Subcutaneous abdominal adipose tissue (tissue), 5 donors: ENCODE results near the gene CACNA2D3.

Experiments
- H3K27ac ChIP-seq: one replicate; pipeline ENCODE4 v1.7.0; 2013; ENCODE audit warnings: low read depth, mild to moderate bottlenecking, inconsistent platforms, low read length, moderate library complexity
- H3K27me3 ChIP-seq, 5 donors: one replicate each; pipeline ENCODE4 v1.7.0; 2013; ENCODE audit warnings: low read length in 5 of 5, inconsistent platforms in 1 of 5; ENCODE audit not compliant: control insufficient read depth in 5 of 5, insufficient read depth in 4 of 5
- H3K36me3 ChIP-seq, 5 donors: one replicate each; pipeline ENCODE4 v1.7.0; 2013; ENCODE audit warnings: low read length in 5 of 5; ENCODE audit not compliant: control insufficient read depth in 5 of 5, insufficient read depth in 5 of 5
- H3K4me1 ChIP-seq, 5 donors: one replicate each; pipeline ENCODE4 v1.7.0; 2013; ENCODE audit warnings: low read length in 5 of 5, mild to moderate bottlenecking in 3 of 5, moderate library complexity in 1 of 5; ENCODE audit not compliant: control insufficient read depth in 5 of 5, insufficient read depth in 5 of 5
- H3K4me3 ChIP-seq, 5 donors: one replicate each; pipeline ENCODE4 v1.7.0; 2013; ENCODE audit warnings: low read length in 5 of 5, low read depth in 1 of 5
- H3K9ac ChIP-seq, 5 donors: one replicate each; pipeline ENCODE4 v1.7.0; 2013; ENCODE audit warnings: low read length in 5 of 5, mild to moderate bottlenecking in 4 of 5, moderate library complexity in 3 of 5
- H3K9me3 ChIP-seq, 5 donors: one replicate each; pipeline ENCODE4 v1.7.0; 2013; ENCODE audit warnings: low read length in 5 of 5; ENCODE audit not compliant: control insufficient read depth in 5 of 5
- donor health status: healthy.
- donor health status: healthy.
- donor health status: healthy.
- donor health status: healthy.
- donor health status: healthy.

Gene CACNA2D3

DNA sequence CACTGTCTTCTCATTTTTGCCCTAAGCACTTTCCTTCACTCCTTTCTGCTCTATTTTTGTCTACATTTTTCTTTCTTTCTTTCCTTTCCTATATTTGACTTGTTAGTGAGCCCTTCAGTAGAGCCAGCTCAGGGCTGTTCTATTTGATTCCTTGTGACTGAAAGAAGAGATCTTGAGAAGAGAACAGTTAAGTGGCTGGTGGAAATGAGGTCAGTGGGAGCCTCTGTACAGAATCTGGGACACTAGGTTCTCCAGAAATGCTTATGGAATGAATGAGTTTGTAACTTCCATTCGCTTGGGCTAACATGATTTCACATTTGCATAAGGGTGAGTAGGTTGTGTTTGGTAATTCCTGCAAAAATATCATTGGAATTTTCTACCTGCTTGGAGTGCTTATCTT is 45.6 kb downstream of the CACNA2D3 start:
- no peak overlapping the region for H3K27ac ChIP-seq
- H3K4me3 ChIP-seq, result no peak overlapping the region
- H3K36me3 ChIP-seq, result no peaks in the 10 kb centered on the region
- H3K27me3 ChIP-seq, result peaks cover 0 to 6% (median 0%) of the 10 kb centered on the region in 5 donors
- H3K9ac ChIP-seq, result no peak overlapping the region
- H3K4me1 ChIP-seq, result no peaks in the 10 kb centered on the region
- no peaks in the 10 kb centered on the region for H3K9me3 ChIP-seq

DNA sequence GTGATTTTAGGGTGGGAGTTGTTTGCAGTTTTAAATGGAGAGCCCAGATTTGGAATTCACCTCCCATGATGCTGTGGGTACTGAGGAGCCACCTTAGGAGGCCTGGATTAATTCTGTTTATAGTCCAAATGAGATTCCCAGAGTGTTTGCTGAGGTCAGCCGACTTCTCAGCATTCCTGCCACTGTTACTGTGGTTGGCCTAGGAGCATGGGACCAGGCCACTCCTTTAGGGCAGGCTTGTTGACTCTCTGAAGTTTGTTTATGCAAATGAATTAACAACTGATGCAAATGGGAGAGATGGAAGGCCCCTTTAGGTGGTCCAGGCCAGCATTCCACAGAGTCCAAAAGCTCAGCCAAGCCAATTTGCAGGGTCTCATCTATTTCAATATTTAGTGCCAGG is 46.1 kb downstream of the CACNA2D3 start:
- no peaks in the 10 kb centered on the region for H3K36me3 ChIP-seq
- no peak overlapping the region for H3K27ac ChIP-seq
- H3K4me1 ChIP-seq, result no peaks in the 10 kb centered on the region
- H3K9ac ChIP-seq, result no peak overlapping the region
- no peak overlapping the region for H3K4me3 ChIP-seq
- no peaks in the 10 kb centered on the region for H3K9me3 ChIP-seq
- peaks cover 0 to 2% (median 0%) of the 10 kb centered on the region in 5 donors for H3K27me3 ChIP-seq

DNA sequence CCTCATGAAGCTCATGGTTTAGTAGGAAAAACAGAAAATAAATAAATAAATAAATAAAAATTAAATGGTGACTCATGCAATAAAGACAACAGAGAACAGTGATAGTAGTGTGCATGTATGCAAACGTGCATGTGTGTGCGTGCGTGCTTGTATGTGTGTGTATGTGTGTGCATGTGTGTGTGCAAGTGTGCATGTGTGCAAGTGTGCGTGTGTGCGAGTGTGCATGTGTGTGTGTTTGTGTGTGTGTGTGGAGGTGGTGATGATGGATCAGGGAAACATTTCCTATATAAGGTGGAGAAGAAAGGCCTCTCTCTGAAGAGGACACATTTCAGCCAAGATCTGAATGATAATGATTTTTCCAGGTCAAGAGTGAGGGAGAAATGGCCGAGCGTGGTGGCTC is 47.2 kb downstream of the CACNA2D3 start:
- Histone ChIP-seq H3K36me3 (no peaks in the 10 kb centered on the region), H3K27me3 (no peaks in the 10 kb centered on the region), H3K4me3 (no peak overlapping the region), H3K9ac (no peak overlapping the region), H3K9me3 (no peaks in the 10 kb centered on the region), H3K27ac (no peak overlapping the region), H3K4me1 (no peaks in the 10 kb centered on the region)

DNA sequence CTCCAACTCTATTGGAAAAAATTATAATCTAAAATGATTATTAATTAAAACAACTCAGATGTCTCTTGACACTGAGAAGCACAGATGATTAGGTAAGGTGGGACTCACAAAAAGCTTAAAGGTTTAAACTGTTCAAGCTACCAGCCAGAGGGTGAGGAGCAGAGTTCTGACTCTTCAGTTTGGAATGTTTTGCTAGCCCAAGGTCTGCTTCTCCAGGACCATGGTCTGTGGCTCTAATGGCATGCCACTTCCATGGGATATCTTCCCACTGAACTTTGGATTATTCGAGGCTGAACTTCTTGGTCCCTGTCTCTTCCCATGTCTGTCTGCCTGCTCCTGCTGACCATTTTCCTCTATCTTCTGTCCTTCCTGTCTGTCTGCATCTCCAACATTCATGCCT is 49.2 kb downstream of the CACNA2D3 start:
- no peaks in the 10 kb centered on the region for H3K36me3 ChIP-seq
- no peaks in the 10 kb centered on the region for H3K27me3 ChIP-seq
- H3K4me1 ChIP-seq, result no peaks in the 10 kb centered on the region
- H3K27ac ChIP-seq, result no peak overlapping the region
- H3K9me3 ChIP-seq, result no peaks in the 10 kb centered on the region
- no peak overlapping the region for H3K9ac ChIP-seq
- H3K4me3 ChIP-seq, result no peak overlapping the region

DNA sequence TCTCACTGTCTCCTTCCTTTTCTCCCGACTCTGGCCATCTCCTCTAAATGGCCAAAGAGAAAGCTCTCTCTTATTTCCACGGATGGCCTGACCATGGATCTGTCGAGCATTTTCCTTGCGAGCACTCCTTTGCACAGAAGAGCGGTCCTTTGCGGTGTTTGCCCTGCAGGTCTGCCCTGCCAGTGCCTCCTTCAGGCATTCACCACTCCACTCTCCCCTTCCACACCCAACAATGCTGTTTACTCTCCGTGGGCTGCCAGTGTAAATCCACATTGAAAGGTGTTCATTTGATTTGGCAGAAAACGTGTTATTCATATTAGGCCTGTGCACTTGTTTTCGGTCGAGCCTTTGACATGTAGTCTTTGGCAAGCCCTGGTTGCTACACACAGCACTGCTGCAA is 49.6 kb downstream of the CACNA2D3 start:
- Histone ChIP-seq H3K36me3 (no peaks in the 10 kb centered on the region), H3K4me1 (no peaks in the 10 kb centered on the region), H3K9ac (no peak overlapping the region), H3K27ac (no peak overlapping the region), H3K4me3 (no peak overlapping the region), H3K9me3 (no peaks in the 10 kb centered on the region), H3K27me3 (no peaks in the 10 kb centered on the region)

DNA sequence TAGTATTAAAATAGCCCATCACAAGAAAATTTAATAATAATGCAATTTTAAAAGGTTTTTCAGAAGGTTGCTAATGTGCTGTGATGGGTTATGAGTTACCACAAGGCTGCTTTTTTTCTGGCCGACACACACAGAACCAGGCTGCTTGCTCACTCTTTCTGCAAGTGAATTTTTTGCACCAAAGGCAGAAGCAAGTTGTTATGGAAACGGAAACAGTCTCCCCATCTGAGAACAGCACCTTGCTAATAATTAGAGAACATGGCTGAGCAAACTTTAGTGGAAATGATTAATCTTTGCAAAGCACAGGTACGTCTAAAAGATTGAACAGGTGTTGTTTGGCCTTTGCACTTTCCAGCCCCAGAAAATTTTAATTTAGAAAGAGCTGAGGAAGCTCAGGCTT is 51.0 kb downstream of the CACNA2D3 start:
- no peaks in the 10 kb centered on the region for H3K36me3 ChIP-seq
- H3K9me3 ChIP-seq, result no peaks in the 10 kb centered on the region

DNA sequence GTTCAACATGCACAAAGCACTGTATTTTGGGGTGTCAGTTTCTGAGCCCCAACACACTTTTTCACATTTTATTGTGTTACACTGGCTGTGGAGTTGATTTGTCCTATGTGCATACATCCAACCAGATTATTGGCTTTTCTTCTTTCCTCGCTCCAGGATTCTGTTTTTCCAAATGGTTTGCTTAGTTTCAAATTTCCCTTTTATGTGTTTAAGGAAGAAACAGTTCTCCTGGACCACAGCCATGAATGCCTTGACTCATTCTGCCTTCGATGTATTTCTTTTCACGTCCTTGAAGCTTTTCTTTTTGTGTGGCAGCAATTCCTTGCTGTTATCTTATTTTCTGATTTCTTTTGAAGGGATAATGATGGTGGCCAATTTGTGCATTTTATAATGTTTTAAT is 53.8 kb downstream of the CACNA2D3 start:
- no peaks in the 10 kb centered on the region for H3K36me3 ChIP-seq
- H3K27me3 ChIP-seq, result no peaks in the 10 kb centered on the region
- H3K4me3 ChIP-seq, result no peak overlapping the region
- H3K27ac ChIP-seq, result no peak overlapping the region
- H3K9ac ChIP-seq, result no peak overlapping the region
- no peaks in the 10 kb centered on the region for H3K4me1 ChIP-seq
- no peaks in the 10 kb centered on the region for H3K9me3 ChIP-seq

More for the DNA sequence above, 51.0 kb downstream of the CACNA2D3 start:
- no peak overlapping the region for H3K27ac ChIP-seq
- no peaks in the 10 kb centered on the region for H3K4me1 ChIP-seq
- H3K27me3 ChIP-seq, result no peaks in the 10 kb centered on the region
- no peak overlapping the region for H3K9ac ChIP-seq
- no peak overlapping the region for H3K4me3 ChIP-seq

DNA sequence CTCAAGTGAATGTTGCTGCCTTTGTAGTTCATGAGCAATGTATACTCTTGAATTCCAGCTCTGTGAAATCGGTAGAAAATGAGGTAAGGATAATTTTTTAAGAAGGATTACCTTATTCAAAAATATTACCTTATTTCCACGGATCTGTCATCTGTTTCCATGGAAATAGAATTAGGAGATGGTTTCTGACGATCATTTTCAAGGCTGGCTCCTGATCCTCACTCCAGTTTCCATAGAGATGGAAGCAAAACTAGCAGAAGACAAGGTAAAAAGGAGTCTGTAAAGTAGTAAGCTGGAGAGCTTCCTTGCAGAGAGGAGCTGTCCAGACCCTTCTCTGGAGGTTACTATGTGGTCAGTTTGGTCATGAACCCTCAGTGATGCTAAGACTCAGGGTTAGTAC is 55.5 kb downstream of the CACNA2D3 start:
- Histone ChIP-seq H3K27ac (no peak overlapping the region), H3K9ac (no peak overlapping the region), H3K27me3 (no peaks in the 10 kb centered on the region), H3K4me1 (no peaks in the 10 kb centered on the region), H3K9me3 (no peaks in the 10 kb centered on the region), H3K36me3 (no peaks in the 10 kb centered on the region), H3K4me3 (no peak overlapping the region)

DNA sequence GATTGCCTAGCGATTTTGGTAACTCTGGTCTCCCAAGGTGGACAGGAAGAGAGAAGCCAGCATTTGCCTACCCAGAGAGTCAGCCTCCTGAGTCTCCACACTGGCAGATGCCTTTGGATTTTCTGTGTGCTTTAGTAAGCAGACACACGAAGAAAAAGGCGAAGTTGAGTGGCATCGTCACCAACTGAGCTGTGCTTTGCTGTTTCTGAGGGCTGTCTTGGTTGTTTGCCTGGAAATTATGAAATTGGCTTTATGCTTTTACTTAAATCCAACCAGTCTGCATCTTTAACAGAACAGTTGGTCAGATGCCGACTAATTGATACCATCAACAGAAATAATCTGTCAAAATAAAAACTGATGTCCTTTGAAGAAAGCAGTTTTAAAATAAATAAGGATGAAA is 56.0 kb downstream of the CACNA2D3 start:
- no peaks in the 10 kb centered on the region for H3K4me1 ChIP-seq
- no peaks in the 10 kb centered on the region for H3K36me3 ChIP-seq
- H3K4me3 ChIP-seq, result no peak overlapping the region
- H3K27me3 ChIP-seq, result no peaks in the 10 kb centered on the region
- H3K27ac ChIP-seq, result no peak overlapping the region
- no peaks in the 10 kb centered on the region for H3K9me3 ChIP-seq
- H3K9ac ChIP-seq, result no peak overlapping the region

DNA sequence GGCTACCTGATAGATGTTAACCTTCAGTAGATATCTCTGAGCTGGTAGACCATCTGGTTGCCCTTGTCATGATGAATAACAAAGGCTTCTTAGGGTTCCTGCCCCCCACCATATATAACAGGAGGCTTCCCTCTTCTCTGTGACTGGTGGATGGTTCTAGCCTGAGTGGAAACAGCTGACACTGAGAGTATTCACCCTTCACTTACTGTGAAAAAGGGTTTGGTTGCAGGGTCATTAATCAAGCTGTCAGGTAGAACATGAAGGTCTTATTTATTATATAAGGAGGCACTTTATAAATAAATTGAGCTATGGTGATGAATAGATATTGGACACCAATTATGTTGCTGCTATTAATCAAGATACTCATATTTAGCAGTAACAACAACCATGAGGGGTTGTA is 58.6 kb downstream of the CACNA2D3 start:
- Histone ChIP-seq H3K4me3 (no peak overlapping the region), H3K36me3 (no peaks in the 10 kb centered on the region), H3K4me1 (no peaks in the 10 kb centered on the region), H3K9me3 (no peaks in the 10 kb centered on the region), H3K9ac (no peak overlapping the region), H3K27me3 (no peaks in the 10 kb centered on the region), H3K27ac (no peak overlapping the region)

DNA sequence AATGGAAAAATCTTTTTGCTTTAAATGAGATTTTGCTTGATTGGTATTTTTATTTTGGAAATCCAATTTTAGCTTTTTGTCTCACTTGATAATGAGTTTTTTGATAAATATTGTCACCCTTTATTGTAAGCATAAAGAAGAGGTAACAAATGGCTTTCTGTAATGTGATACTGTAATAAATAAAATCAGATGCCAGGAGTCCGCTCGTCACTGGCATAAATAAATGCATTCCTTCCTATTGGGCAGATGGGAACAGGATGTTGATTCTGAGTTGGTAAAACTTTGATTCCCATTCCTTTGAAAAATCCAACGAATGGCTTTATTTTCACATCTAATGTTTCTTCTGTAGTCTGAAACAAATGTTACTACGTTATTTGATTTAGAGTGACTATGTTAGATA is 59.9 kb downstream of the CACNA2D3 start:
- Histone ChIP-seq H3K4me1 (no peaks in the 10 kb centered on the region), H3K27ac (no peak overlapping the region), H3K9me3 (no peaks in the 10 kb centered on the region), H3K36me3 (no peaks in the 10 kb centered on the region), H3K27me3 (no peaks in the 10 kb centered on the region), H3K9ac (no peak overlapping the region), H3K4me3 (no peak overlapping the region)
